Measurements from ENCODE around the gene GMCL2.

DNA sequence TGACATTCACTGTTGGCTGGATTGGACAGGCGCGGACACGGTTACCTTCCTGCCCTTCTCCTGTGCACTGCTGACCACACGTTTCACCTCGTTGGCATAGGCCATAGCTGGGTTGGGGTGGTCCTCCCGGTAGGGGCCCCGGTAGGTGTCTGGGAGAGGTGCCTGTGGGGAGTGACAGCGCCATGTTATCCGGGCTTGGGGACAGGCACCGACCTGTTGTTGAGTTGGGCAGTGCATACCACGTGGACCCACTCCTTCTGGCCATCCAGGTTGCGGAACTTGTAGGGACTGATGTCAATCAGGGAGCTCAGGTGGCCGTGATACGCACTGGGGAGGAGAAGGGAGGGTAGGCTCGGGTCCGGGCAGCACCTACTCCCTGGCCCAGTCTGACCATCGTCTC lies 37.2 kb upstream of the GMCL2 start:
- TF ChIP-seq, protein P1, sequence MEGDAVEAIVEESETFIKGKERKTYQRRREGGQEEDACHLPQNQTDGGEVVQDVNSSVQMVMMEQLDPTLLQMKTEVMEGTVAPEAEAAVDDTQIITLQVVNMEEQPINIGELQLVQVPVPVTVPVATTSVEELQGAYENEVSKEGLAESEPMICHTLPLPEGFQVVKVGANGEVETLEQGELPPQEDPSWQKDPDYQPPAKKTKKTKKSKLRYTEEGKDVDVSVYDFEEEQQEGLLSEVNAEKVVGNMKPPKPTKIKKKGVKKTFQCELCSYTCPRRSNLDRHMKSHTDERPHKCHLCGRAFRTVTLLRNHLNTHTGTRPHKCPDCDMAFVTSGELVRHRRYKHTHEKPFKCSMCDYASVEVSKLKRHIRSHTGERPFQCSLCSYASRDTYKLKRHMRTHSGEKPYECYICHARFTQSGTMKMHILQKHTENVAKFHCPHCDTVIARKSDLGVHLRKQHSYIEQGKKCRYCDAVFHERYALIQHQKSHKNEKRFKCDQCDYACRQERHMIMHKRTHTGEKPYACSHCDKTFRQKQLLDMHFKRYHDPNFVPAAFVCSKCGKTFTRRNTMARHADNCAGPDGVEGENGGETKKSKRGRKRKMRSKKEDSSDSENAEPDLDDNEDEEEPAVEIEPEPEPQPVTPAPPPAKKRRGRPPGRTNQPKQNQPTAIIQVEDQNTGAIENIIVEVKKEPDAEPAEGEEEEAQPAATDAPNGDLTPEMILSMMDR (conservative IDR thresholded peaks at IDR 0.05; ENCODE audit: low read length): no peak
- TF ChIP-seq EZH2phosphoT487 (IDR thresholded peaks at IDR 0.05; ENCODE audit: borderline replicate concordance, low read depth, low read length): no peak

Measured in OCI-LY7 (cell line).